GM19324 (cell line): ENCODE measurements around the gene CASS4.

ENCODE experiments used
- ATAC-seq: cut with Tn5 transposase; IDR thresholded peaks from one replicate; pipeline ENCODE4 v1.9.1; 2021; ENCODE audit warnings: mild to moderate bottlenecking, moderate library complexity; ENCODE audit not compliant: unreplicated experiment, low FRiP score

The CASS4 gene

GRCh38 chr20:56487216-56487615, 75.2 kb downstream of the CASS4 start:
- no peak for ATAC-seq

- no peak for ATAC-seq
Observed at GRCh38 chr20:56488566-56488965, 76.5 kb downstream of the CASS4 start.

- no peak for ATAC-seq
Observed at GRCh38 chr20:56501116-56501515, 89.1 kb downstream of the CASS4 start.

GRCh38 chr20:56503916-56504315, 91.9 kb downstream of the CASS4 start:
- no peak for ATAC-seq

GRCh38 chr20:56504373-56505005, 92.4 kb downstream of the CASS4 start:
- no peak for ATAC-seq

GRCh38 chr20:56506103-56506502, 94.0 kb downstream of the CASS4 start:
- no peak for ATAC-seq
